OCI-LY7 (cell line): ENCODE measurements around the gene C2orf74. TPM values are rescaled to one million over a fixed set of nuclear protein-coding genes. Genes with fewer than 3 reads are reported as not detected.

Experiments used
- Bru-seq: library from RNA; stranded (reverse); fragments of 400-500 nt; gene quantifications from one replicate; lab custom pipeline; 2021; lab: Mats Ljungman, UMichigan
- BruChase-seq, 2 experiments: library from RNA; stranded (reverse); fragments of 400-500 nt; gene quantifications; one replicate each; lab custom pipeline; 2021; lab: Mats Ljungman, UMichigan
- BruUV-seq: library from RNA; stranded (reverse); fragments of 400-500 nt; replicated peaks from 2 replicates; lab custom pipeline; 2021; lab: Mats Ljungman, UMichigan
- CTCF ChIA-PET: fragments of 300-600 bp; sonication (Branson Sonifier 250); formaldehyde crosslinking; loops from one replicate; lab custom pipeline; 2022; ENCODE audit warnings: antibody characterized with exemption; ENCODE audit not compliant: unreplicated experiment; lab: Charles Lee
- POLR2A ChIA-PET: fragments of 300-600 bp; sonication (Branson Sonifier 250); formaldehyde crosslinking; loops from one replicate; lab custom pipeline; 2022; ENCODE audit warnings: antibody characterized with exemption; lab: Charles Lee
- DNase-seq: peaks from one replicate; pipeline ENCODE4 v3.0.0-alpha.2; 2015; ENCODE audit warnings: low spot score
- H2AFZ ChIP-seq: fragments of 200-600 bp; sonication (generic), shearing (Covaris generic); 2 replicates; pipeline ENCODE4 v1.6.1; 2014; ENCODE audit warnings: mild to moderate bottlenecking, antibody characterized with exemption, low read length, moderate library complexity
- H3K27ac ChIP-seq: fragments of 200-600 bp; sonication (generic); 2 replicates; pipeline ENCODE4 v1.5.1; 2014; ENCODE audit warnings: mixed run types, low read depth, mild to moderate bottlenecking, moderate library complexity, low read length, inconsistent platforms; ENCODE audit not compliant: poor library complexity, severe bottlenecking
- H3K36me3 ChIP-seq: fragments of 200-600 bp; sonication (generic); 2 replicates; pipeline ENCODE4 v1.6.1; 2014; ENCODE audit warnings: mild to moderate bottlenecking, antibody characterized with exemption, low read length, moderate library complexity, mixed read lengths; ENCODE audit not compliant: insufficient read depth
- H3K4me1 ChIP-seq: fragments of 200-600 bp; sonication (generic); 2 replicates; pipeline ENCODE4 v1.5.1; 2014; ENCODE audit warnings: mild to moderate bottlenecking, low read length; ENCODE audit not compliant: insufficient read depth, poor library complexity, severe bottlenecking
- H3K4me2 ChIP-seq: fragments of 200-600 bp; sonication (generic); 2 replicates; pipeline ENCODE4 v1.6.1; 2014; ENCODE audit warnings: mild to moderate bottlenecking, low read length
- H3K4me3 ChIP-seq: fragments of 200-600 bp; sonication (generic); 2 replicates; pipeline ENCODE4 v1.5.1; 2014; ENCODE audit warnings: mild to moderate bottlenecking, low read depth, low read length; ENCODE audit not compliant: poor library complexity, severe bottlenecking
- H3K79me2 ChIP-seq: fragments of 200-600 bp; sonication (generic); 2 replicates; pipeline ENCODE4 v1.6.1; 2016; ENCODE audit warnings: low read depth, mild to moderate bottlenecking, low read length, moderate library complexity, mixed read lengths; ENCODE audit not compliant: insufficient read depth
- H3K9me2 ChIP-seq: fragments of 200-600 bp; sonication (generic); 2 replicates; pipeline ENCODE4 v1.6.1; 2016; ENCODE audit warnings: mild to moderate bottlenecking, low read length, mixed read lengths; ENCODE audit not compliant: insufficient read depth
- H3K9me3 ChIP-seq: fragments of 200-600 bp; sonication (generic); 2 replicates; pipeline ENCODE4 v1.6.1; 2014; ENCODE audit warnings: mild to moderate bottlenecking, mixed run types, low read length, mixed read lengths
- H4K20me1 ChIP-seq: fragments of 200-600 bp; sonication (generic); 2 replicates; pipeline ENCODE4 v1.6.1; 2014; ENCODE audit warnings: mild to moderate bottlenecking, antibody characterized with exemption, low read length, moderate library complexity, mixed read lengths; ENCODE audit not compliant: insufficient read depth
- EZH2phosphoT487 ChIP-seq: fragments of 200-600 bp; sonication (generic); IDR thresholded peaks from 2 replicates; pipeline ENCODE4 v1.6.1; 2018; ENCODE audit warnings: low read depth, borderline replicate concordance, mild to moderate bottlenecking, mixed run types, antibody characterized with exemption, low read length, moderate library complexity, mixed read lengths
- intact Hi-C: fragments of 100-400 bp; cut with micrococcal nuclease; formaldehyde crosslinking; loops from one replicate; pipeline ENCODE4 v1.10.0; 2022; ENCODE audit not compliant: unreplicated experiment
- long read RNA-seq: library from polyadenylated mRNA; stranded (forward); transcript quantifications from one replicate; pipeline ENCODE4 v2.0.0, GENCODE V29; 2022
- total RNA-seq, 2 experiments: library from RNA; depleted of rRNA in 1 of 2; stranded (reverse); fragments of >200 nt in 1 of 2; shearing (Covaris generic) in 1 of 2; gene quantifications; 2 replicates each; pipeline ENCODE4 v1.2.3, GENCODE V29; 2014 to 2022
- TF ChIP-seq, protein P1 (sequence below): fragments of 200-600 bp; sonication (generic); conservative IDR thresholded peaks from 2 replicates; pipeline ENCODE4 v1.5.1; 2014; ENCODE audit warnings: mild to moderate bottlenecking, antibody characterized with exemption, low read length, moderate library complexity, mixed read lengths

The C2orf74 gene
- total RNA-seq (2014; rRNA removed; shearing (Covaris generic)), result 6.4 and 7.0 TPM in 2 replicates
- total RNA-seq (2022), result 9.3 and 11.5 TPM in 2 replicates
- percentile 53 among the genes with signal in this experiment for Bru-seq, nascent RNA
- percentile 49 among the genes with signal in this experiment for BruChase-seq, experiment 1, labeled RNA remaining after a 6-hour chase
- percentile 44 among the genes with signal in this experiment for BruChase-seq, experiment 2, labeled RNA remaining after a 2-hour chase
- long read RNA-seq, transcript C2orf74-202 (4 exons, 879 nt), result major isoform, 8 of 11 reads
- long read RNA-seq, partial matches to known transcripts, result 0 of 11 reads
- long read RNA-seq, other reads (novel, unspliced or antisense), result 3 of 11 reads

DNA sequence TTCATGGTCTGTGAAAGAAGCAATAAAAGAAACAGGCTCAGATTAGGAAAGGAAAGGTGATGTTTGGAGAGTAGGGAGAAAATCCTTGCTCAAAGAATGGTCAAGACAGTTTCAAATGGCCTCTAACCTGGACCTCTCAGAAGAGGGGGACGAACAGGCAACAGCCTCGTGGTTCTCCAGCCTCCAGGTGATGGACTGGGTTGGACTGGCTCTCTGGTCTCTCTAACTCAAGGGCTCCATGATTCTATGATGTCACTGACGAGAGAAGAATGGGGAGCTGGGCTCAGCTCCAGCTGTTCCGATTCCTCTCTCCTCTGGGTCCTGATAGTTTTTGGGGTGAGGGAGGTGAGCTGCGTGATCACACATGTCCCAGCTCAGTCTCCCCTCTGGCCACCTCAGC lies at the start of gene C2orf74:
C2orf74 (plus strand) TSS at position 301 of the 400 bp plus-strand sequence. CDS start 327 bp downstream, outside the sequence.
- no peak within 1 kb of the TSS for H2AFZ ChIP-seq
- no peaks in the 10 kb centered on the region for H3K9me2 ChIP-seq
- no peak within 1 kb of the TSS for H3K4me2 ChIP-seq
- ChIA-PET POLR2A (interaction anchor here (0.7 to 1.1 kb wide), 3 partner anchors 11 to 629 kb away, joined by 3 read pairs; no protein-coding TSS in a partner anchor), CTCF (interaction anchor here (0.8 kb wide), 1 partner anchor 26 kb away, joined by 3 read pairs; no protein-coding TSS in a partner anchor)
- TF ChIP-seq, protein P1, sequence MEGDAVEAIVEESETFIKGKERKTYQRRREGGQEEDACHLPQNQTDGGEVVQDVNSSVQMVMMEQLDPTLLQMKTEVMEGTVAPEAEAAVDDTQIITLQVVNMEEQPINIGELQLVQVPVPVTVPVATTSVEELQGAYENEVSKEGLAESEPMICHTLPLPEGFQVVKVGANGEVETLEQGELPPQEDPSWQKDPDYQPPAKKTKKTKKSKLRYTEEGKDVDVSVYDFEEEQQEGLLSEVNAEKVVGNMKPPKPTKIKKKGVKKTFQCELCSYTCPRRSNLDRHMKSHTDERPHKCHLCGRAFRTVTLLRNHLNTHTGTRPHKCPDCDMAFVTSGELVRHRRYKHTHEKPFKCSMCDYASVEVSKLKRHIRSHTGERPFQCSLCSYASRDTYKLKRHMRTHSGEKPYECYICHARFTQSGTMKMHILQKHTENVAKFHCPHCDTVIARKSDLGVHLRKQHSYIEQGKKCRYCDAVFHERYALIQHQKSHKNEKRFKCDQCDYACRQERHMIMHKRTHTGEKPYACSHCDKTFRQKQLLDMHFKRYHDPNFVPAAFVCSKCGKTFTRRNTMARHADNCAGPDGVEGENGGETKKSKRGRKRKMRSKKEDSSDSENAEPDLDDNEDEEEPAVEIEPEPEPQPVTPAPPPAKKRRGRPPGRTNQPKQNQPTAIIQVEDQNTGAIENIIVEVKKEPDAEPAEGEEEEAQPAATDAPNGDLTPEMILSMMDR, result no peak
- no peak for TF ChIP-seq EZH2phosphoT487
- peaks cover 16% of the 10 kb centered on the region; the same call in 1 of the 2 replicates for H3K36me3 ChIP-seq
- no peak for DNase-seq
- intact Hi-C loops, result no loop called here
- H3K4me1 ChIP-seq, result peaks cover 4% of the 10 kb centered on the region
- no peaks in the 10 kb centered on the region for H3K79me2 ChIP-seq
- no peaks in the 10 kb centered on the region for H4K20me1 ChIP-seq
- H3K27ac ChIP-seq, result no peak within 1 kb of the TSS
- 0 out of 2 replicates have a peak, but pooled peaks cover 7% of the 10 kb centered on the region for H3K9me3 ChIP-seq
- H3K4me3 ChIP-seq, result no peak within 1 kb of the TSS
- no TSS peak for BruUV-seq

DNA sequence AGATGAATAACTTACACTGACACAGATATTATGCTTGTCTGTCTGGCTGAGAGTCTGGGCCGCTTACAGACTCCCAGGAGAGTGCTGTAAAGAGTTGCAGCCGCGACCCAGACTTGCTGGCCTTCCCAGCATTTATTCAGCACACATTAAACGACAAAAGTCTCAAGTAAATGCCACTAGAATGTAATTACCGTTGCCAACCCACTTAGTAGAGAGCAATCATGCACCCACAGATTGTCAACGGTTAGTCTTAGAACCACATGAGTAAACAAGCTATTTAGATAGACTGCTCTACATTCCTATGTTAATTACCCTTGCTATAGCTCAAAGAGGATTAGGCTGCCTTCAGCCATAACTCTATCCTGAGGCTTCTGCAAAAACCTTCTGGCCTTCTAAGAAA lies 47.8 kb upstream of the C2orf74 start:
- Histone ChIP-seq H3K27ac (no peak overlapping the region), H3K4me2 (no peak overlapping the region), H3K9me2 (no peaks in the 10 kb centered on the region), H4K20me1 (no peaks in the 10 kb centered on the region), H3K79me2 (no peaks in the 10 kb centered on the region), H3K36me3 (peaks cover 5% of the 10 kb centered on the region), H3K9me3 (0 out of 2 replicates have a peak, but pooled peaks cover 11% of the 10 kb centered on the region), H3K4me1 (no peaks in the 10 kb centered on the region), H3K4me3 (no peak overlapping the region), H2AFZ (no peak overlapping the region)
- CTCF ChIA-PET, result no interaction called here
- DNase-seq, result no peak
- POLR2A ChIA-PET, result no interaction called here
- no TSS peak for BruUV-seq
- intact Hi-C loops, result no loop called here
- TF ChIP-seq, protein P1, result no peak
- no peak for TF ChIP-seq EZH2phosphoT487
